Measurements from ENCODE around the gene RCOR2.
"Not testable (repeated sequence)": the region's sequence is repeated elsewhere in the genome, so short reads cannot be mapped to it uniquely, and the experiment has no call there.

RCOR2 gene

DNA sequence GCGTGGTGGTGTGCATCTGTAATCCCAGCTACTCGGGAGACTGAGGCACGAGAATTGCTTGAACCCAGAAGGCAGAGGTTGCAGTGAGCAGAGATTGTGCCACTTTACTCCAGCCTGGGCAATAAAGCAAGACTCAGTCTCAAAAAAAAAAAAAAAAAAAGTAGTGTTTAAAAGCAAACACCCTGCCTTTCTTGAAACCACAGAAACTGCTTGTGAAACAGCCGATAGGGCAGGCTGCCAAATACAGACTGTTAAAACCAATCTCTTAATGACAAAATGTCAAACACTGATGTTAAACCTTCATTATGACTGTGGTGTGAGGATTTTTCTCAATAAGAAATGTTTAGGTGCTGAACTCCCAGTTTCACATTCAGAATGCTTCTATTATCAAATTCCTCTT lies 50.8 kb downstream of the RCOR2 start:
- DNase-seq (ENCODE audit: low read depth in 1 of 2, low spot score in 1 of 2) = no peak
- in situ Hi-C loops (cut with HindIII; ENCODE audit: low pct_unique_long_range_greater_than_20kb, low sequenced_read_pairs) = no loop called here
- TF ChIP-seq JUND (IDR thresholded peaks at IDR 0.05; ENCODE audit: low read depth) = no peak

DNA sequence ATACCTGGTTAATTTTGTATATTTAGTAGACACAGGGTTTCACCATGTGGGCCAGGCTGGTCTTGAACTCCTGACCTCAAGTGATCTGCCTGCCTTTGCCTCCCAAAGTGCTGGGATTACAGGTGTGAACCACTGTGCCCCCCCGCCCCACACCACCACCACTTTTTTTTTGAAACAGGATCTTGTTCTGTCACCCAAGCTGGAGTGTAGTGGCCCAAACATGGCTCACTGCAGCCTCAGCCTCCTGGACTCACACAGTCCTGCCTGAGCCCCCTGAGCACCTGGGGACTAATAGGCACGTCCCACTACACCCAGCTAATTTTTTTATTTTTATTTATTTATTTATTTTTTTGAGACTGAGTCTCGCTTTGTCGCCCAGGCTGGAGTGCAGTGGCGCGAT lies 53.3 kb downstream of the RCOR2 start:
- DNase-seq (ENCODE audit: low read depth in 1 of 2, low spot score in 1 of 2); in situ Hi-C loops (cut with HindIII; ENCODE audit: low pct_unique_long_range_greater_than_20kb, low sequenced_read_pairs): not testable (repeated sequence)

DNA sequence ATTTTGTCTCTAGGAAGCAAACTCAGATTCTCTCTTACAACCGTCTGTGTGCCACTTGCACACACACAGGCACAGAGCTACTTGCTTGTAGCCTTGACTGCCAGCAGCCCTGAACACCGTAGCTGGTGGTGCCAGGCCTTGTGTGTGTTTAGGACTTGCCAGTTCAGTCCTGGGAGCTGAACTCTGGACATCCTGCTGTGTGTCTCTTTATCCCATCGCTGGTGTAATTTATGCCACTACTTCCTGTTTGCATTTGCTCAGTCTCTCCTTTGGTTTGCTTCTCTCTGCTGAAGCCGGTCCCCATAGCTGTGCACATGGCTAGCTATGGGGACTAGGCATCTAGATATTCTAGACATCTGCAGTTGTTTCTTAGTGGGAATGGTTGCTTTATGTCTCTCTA lies 54.0 kb downstream of the RCOR2 start:
- no peak for TF ChIP-seq JUND (IDR thresholded peaks at IDR 0.05; ENCODE audit: low read depth)
- in situ Hi-C loops (cut with HindIII; ENCODE audit: low pct_unique_long_range_greater_than_20kb, low sequenced_read_pairs) = no loop called here
- DNase-seq (ENCODE audit: low read depth in 1 of 2, low spot score in 1 of 2) = peak in 1 of 2 experiments; percentile 84

Measured in T47D (cell line).